A549 (cell line): ENCODE results near the gene KCNK7.

ENCODE experiments used
- HDAC2 ChIP-seq: fragments of 200-600 bp; sonication (generic); IDR thresholded peaks from 2 replicates; pipeline ENCODE4 v1.6.1; 2016
- POLR2A ChIP-seq: IDR thresholded peaks from 2 replicates; pipeline ENCODE4 v1.6.1; 2012; ENCODE audit warnings: mild to moderate bottlenecking, low read length

GRCh38 chr11:65619281-65619928 lies 23.8 kb upstream of the KCNK7 start:
- TF ChIP-seq POLR2A = no peak
- TF ChIP-seq HDAC2 = no peak
